SJSA1 (cell line): ENCODE measurements around the gene AAK1. TPM values are rescaled to one million over a fixed set of nuclear protein-coding genes. Genes with fewer than 3 reads are reported as not detected.
"Not testable (repeated sequence)": the region's sequence is repeated elsewhere in the genome, so short reads cannot be mapped to it uniquely, and the experiment has no call there.

Experiments
- DNase-seq, 2 experiments: peaks; one replicate each; pipeline ENCODE4 v3.0.0-alpha.2; 2015 to 2020; ENCODE audit warnings: low spot score in 2 of 2, low read depth in 1 of 2
- H3K27ac ChIP-seq: fragments of 250-450 bp; sonication (Bioruptor Pico); 2 replicates; pipeline ENCODE4 v1.5.1; 2020; ENCODE audit warnings: mild to moderate bottlenecking, moderate library complexity
- H3K27me3 ChIP-seq: fragments of 250-450 bp; sonication (Bioruptor Pico); replicated peaks from 2 replicates; pipeline ENCODE4 v1.5.1; 2020; ENCODE audit warnings: mild to moderate bottlenecking, moderate library complexity
- H3K36me3 ChIP-seq: fragments of 250-450 bp; sonication (Bioruptor Pico); 2 replicates; pipeline ENCODE4 v1.5.1; 2020; ENCODE audit warnings: mild to moderate bottlenecking
- H3K4me1 ChIP-seq: fragments of 250-450 bp; sonication (Bioruptor Pico); replicated peaks from 2 replicates; pipeline ENCODE4 v1.6.1; 2021; ENCODE audit warnings: mild to moderate bottlenecking
- H3K4me3 ChIP-seq: fragments of 250-450 bp; sonication (Bioruptor Pico); 2 replicates; pipeline ENCODE4 v1.5.1; 2020; ENCODE audit warnings: mild to moderate bottlenecking
- H3K9me3 ChIP-seq: fragments of 250-450 bp; sonication (Bioruptor Pico); replicated peaks from 2 replicates; pipeline ENCODE4 v1.5.1; 2020; ENCODE audit warnings: mild to moderate bottlenecking
- total RNA-seq: library from RNA; depleted of rRNA; stranded (reverse); fragments of >200 nt; shearing (Covaris generic); gene quantifications from 2 replicates; pipeline ENCODE4 v1.2.3, GENCODE V29; 2014; rRNA removed

AAK1 gene
- total RNA-seq, 1 experiment from 2014 or later: 84.9 TPM

GRCh38 chr2:69429491-69430183 lies 213.9 kb downstream of the AAK1 start:
- no peaks in the 10 kb centered on the region for H3K4me1 ChIP-seq
- H3K9me3 ChIP-seq: no peaks in the 10 kb centered on the region
- H3K36me3 ChIP-seq: peaks cover 49% of the 10 kb centered on the region
- DNase-seq: no peak
- H3K4me3 ChIP-seq: no peak overlapping the region
- no peaks in the 10 kb centered on the region; the same call in 1 of the 2 replicates for H3K27me3 ChIP-seq
- H3K27ac ChIP-seq: no peak overlapping the region

- no peak for DNase-seq
- Histone ChIP-seq H3K27me3 (no peaks in the 10 kb centered on the region; the same call in 1 of the 2 replicates), H3K9me3 (no peaks in the 10 kb centered on the region), H3K4me1 (no peaks in the 10 kb centered on the region), H3K27ac (no peak overlapping the region), H3K4me3 (no peak overlapping the region), H3K36me3 (peaks cover 51% of the 10 kb centered on the region)
These were observed 214.6 kb downstream of the AAK1 start for GRCh38 chr2:69428981-69429380.

GRCh38 chr2:69424419-69424818 lies 219.1 kb downstream of the AAK1 start:
- Histone ChIP-seq H3K36me3 (peaks cover 46% of the 10 kb centered on the region), H3K27me3 (no peaks in the 10 kb centered on the region), H3K4me1 (no peaks in the 10 kb centered on the region), H3K9me3 (no peaks in the 10 kb centered on the region), H3K4me3 (no peak overlapping the region), H3K27ac (no peak overlapping the region)
- DNase-seq: no peak

GRCh38 chr2:69422198-69422597 lies 221.3 kb downstream of the AAK1 start:
- H3K36me3 ChIP-seq: peaks cover 42% of the 10 kb centered on the region
- H3K4me3 ChIP-seq: no peak overlapping the region
- no peak for DNase-seq
- H3K27me3 ChIP-seq: no peaks in the 10 kb centered on the region
- no peak overlapping the region for H3K27ac ChIP-seq
- H3K9me3 ChIP-seq: no peaks in the 10 kb centered on the region
- H3K4me1 ChIP-seq: no peaks in the 10 kb centered on the region

GRCh38 chr2:69419111-69419510 lies 224.4 kb downstream of the AAK1 start:
- H3K27me3 ChIP-seq, DNase-seq, H3K4me3 ChIP-seq, H3K4me1 ChIP-seq, H3K9me3 ChIP-seq, H3K27ac ChIP-seq: not testable (repeated sequence)
- H3K36me3 ChIP-seq: peaks cover 45% of the 10 kb centered on the region

GRCh38 chr2:69416147-69416546 lies 227.4 kb downstream of the AAK1 start:
- Histone ChIP-seq H3K9me3 (no peaks in the 10 kb centered on the region), H3K4me1 (no peaks in the 10 kb centered on the region), H3K36me3 (peaks cover 52% of the 10 kb centered on the region), H3K27ac (no peak overlapping the region), H3K27me3 (no peaks in the 10 kb centered on the region), H3K4me3 (no peak overlapping the region)
- DNase-seq: no peak

Other genes starting within 250 kb of the AAK1 start
- gene NFU1, start 206.3 kb downstream of the AAK1 start, total RNA-seq: 51.2 and 140 TPM in 2 replicates
- gene ANXA4, start 98.4 kb upstream of the AAK1 start, total RNA-seq: 9.6 and 18.2 TPM in 2 replicates
- gene GMCL1, start 185.9 kb upstream of the AAK1 start, total RNA-seq: 12.4 and 20.1 TPM in 2 replicates